EH (cell line): ENCODE results near the gene GREB1L.
"Not testable (repeated sequence)": the region's sequence is repeated elsewhere in the genome, so short reads cannot be mapped to it uniquely, and the experiment has no call there.

Source experiments
- DNase-seq: peaks from one replicate; pipeline ENCODE4 v3.0.0-alpha.2; 2015; ENCODE audit warnings: low read depth

The GREB1L gene

DNA sequence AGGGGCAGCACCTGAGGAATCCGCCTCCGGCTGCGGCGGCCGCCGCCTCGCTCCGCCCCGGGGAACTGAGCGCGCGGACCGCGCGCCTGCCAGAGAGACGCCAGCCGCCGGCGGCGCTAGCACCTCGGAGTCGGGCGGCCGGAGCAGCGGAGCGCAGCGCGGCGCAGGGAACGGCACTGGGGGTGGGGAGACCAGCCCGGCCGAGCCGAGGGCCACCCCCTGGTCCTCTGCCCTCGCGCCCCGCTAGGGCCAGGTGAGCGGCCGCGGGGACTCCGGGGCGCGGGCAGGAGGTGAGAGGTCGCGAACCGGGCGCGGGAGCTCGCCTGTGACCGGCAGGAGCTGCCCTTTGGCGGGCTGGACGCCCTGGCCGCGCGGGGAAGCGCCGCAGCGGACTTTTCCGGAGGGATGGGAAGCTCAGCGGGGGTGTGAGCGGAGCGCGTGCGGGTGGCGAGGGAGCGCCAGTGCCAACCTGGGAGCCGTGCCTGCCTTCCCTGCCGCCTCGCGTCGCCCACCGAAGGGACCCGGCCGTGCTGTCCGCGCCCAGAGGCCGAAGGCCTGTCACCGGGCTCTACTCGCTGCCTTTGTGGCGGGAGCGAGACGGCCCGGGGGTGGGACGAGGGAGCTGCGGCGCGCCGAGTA is at the start of gene GREB1L:
Gene GREB1L (plus strand): TSS at position 92 of the 639 bp plus-strand sequence. CDS start 141,287 bp downstream, outside the sequence.
- peak; percentile 63 for DNase-seq

DNA sequence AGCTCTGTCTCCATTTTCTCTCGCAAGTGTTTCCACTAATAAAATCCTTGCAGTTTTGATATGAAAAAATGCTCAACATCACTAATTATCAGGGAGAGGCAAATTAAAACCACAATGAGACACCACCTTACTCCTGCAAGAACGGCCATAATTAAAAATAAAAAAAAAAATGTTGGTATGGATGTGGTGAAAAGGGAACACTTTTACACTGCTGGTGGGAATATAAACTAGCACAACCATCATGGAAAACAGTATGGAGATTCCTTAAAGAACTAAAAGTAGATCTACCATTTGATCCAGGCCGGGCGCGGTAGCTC is 49.8 kb upstream of the GREB1L start:
- no peak for DNase-seq

DNA sequence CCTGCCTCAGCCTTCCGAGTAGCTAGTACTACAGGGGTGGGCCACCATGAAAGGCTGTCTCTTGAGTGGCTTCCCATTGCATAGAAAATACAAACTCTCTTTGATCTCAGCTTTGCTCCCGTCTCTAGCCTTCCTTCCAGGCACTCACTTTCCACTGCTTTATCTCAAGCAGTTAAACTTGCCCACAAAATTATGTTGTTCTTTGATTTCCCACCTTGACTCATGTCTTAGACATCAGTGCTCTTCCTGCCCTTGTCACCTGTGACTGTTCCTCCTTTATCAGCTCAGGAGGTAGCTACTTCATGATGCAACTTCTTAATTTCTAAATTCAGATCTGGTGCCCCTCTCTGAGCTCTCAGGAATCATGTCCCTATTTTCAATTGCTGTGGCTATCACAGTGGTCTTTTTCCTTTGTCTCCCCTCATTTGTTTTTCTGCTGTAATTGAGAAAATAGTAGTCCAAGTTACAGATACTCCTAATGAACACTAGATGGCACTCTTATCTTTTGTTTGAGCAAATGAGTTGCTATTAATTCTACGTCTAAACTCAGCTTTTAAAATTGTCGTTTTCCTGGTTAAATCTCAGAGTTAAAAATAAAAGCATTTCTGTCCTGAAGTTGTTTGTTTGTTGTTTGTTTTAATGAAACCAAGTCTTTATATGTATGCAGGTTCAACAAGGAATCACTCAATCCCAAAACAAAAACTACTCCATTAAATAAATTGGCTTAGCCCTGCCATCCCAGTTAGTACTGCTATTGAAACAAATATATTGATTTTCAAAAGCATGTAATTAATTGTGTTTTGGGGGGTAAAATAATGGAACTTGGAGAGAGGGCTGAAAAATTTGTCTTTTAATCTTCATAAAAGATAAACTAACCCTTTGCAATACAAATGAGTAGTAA is 46.9 kb upstream of the GREB1L start:
- peak; percentile 62 for DNase-seq

DNA sequence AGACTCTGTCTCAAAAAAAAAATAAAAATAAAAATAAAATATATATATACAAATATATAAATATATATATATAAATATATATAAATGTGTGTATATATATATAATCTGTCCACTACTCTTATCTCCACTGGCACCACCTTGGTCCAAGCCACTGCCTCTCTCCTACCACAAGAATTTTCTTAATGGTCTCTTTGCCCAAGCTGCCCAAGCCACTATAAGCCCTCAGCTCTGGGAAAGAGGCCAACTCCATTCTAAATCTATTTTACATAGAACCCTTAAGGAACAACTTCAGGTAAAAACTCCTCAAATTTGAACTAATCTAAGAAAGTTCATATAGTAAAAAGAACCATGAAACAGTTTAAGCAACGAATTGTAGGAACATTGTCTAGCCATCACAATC is 45.6 kb upstream of the GREB1L start:
- DNase-seq = no peak

DNA sequence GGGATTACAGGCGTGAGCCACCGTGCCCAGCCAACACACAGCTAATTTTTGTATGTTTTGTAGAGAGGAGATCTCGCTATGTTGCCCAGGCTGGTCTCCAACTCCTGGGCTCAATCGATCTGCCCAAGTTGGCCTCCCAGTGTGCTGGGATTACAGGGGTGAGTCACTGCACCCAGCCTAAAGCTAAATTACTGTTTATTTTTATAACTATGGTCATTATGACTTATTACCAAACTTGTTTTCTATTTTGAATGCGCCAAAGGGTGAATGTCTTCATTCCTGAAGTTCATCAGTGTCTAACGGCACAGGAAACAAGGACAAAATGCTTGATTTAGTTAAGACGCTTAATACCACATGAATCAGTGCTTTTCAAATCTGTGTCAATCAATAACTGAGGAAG is 38.9 kb upstream of the GREB1L start:
- DNase-seq = peak; percentile 31

DNA sequence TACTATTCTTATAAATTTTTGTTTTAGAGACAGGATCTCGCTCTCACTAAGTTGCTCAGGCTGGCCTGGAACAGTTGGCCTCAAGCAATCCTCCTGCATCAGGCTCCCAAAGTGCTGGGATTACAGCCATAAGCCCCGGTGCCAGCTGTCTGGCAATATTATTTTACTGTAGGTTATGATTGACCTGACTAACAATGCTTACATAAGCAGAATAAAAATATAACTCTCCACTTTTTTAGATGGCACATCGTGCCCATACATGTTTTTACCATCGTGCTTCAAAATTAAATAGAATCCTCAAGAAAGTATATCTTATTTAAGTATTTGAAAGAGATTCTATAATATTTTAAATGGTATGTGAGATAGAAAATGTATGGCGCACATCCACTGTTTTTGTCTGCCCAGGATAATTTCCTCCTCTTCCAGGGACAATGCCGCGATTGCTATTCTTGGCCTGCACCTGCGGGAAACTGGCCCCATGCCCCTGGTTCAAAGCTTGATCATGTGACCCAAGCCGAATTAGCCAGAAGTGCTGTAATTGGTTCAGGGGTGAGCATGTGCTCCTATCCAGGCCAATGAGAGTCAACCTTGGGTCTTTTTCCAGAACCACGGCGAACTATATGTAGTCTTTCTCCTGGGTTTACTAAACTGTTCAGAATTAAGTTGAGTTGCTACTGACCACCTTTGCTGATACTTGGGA is 38.3 kb upstream of the GREB1L start:
- DNase-seq = no peak

DNA sequence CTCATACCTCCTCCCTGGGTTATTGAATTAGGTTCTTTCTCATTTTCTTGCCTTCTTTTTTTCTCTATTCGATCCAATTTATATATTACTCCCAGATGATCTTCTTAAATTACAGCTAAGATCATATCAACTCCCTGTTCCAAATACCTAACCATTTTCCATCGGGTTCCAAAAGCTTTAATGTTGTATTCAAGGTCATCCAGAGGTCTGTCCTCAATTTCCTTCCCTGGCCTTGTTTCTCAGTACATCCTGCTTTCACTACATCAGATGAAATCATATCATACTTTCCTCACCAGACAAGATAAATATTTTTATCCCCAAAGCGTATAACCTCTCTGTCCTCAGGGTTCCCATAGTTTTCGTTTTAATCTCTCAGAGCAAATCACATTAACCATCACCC is 36.3 kb upstream of the GREB1L start:
- DNase-seq = no peak

DNA sequence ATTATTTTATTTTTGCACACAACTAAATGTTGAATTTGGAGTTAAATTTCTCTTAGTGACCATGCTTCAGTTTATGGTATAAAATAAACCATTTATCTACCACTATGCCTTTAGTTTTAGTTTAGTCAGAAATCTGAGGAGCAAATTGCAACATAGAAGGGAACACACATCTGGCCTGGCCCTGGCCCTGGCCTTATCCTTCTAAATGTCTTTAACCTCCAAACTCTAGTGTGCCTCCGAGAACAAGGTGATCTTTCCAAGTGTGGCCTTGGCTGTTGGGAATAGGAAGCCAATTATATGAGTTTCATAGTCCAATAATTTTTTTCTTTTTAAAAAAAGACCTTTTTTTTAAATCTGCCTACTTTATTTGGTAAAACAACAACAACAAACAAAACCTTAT is 31.8 kb upstream of the GREB1L start:
- DNase-seq = no peak

DNA sequence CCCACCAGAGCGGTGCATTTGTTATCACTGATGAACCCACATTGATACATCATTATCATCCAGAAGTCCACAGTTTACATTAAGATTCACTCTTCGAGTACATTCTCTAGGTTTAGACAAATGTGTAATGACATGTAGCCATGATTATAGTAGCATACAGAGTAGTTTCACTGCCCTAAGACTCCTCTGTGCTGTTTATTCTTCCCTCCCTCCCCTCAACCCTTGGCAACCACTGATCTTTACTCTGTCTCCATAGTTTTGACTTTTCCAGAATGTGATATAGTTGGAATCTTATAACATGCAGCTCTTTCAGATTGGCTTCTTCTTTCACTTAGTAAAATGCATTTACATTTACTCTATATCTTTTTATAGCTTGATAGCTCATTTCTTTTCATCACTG is 31.2 kb upstream of the GREB1L start:
- no peak for DNase-seq

DNA sequence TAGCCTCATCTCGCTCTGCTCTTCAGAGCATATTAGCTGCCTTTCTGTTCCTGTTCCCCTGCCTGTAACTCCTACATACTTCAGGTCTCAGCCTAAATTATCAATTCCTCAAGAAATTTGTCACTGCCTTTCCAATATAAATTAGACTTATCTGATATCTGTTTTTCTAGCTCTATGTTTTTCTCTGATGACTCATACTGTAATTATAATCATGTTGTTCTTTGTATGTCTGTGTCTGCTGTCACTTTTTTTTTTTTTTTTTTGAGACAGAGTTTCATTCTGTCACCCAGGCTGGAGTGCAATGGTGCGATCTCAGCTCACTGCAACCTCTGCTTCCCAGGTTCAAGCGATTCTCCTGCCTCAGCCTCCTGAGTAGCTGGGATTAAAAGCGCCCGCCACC is 27.6 kb upstream of the GREB1L start:
- not testable (repeated sequence) for DNase-seq

DNA sequence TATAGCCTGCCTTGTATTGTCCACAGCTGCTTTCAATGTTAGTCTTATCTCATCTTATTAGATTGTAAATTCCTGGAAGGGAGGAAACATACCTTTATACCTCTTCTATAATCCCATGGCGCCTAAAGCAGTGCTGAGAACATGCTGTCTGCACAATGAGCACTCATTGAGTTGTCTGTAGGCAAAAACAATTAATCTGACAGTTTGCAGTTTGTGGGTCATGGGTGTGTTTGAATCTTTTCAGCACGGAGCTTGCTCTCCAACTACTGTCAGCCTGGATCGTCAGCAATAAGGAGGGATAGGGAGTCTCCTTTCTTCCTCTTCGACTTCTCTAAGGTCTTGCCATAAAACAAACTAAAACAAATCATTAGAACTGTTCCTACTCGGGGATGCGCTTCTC is 26.5 kb upstream of the GREB1L start:
- no peak for DNase-seq

DNA sequence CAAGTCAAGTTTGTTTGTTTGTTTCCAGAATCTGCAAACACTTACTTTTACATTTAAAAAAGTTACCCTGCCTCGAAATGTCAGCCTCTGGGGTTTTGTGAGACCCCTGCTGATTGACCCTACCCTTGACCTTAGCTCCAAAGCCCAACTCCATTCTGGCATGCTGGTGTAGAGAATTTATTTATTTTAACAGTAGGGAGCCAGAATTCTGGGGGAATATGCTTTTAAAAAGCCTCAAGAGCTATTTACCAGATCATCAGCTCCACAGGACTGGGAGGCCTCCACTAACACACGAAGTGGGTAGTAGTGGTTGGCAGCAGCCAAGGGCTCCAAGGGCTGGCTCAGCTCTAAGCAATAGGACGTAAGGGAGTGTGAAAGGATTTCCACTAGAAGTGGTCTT is 23.2 kb upstream of the GREB1L start:
- DNase-seq = no peak

DNA sequence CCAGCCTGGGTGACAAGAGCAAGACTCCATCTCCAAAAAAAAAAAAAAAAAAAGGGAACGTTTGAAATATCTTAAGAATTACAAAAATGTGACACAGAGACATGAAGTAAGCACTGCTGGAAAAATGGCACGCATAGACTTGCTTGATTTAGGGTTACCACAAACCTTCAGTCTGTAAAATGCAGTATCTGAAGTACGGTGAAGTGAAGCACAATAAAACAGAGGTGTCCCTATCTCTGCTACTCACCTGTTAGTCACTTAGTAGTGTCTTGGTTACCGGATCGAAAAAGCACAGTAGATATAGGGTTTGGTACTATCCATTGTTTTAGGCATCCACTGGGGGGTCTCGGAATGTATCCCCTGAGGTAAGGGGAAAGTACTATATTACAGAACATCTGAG is 11.6 kb upstream of the GREB1L start:
- peak; percentile 55 for DNase-seq

DNA sequence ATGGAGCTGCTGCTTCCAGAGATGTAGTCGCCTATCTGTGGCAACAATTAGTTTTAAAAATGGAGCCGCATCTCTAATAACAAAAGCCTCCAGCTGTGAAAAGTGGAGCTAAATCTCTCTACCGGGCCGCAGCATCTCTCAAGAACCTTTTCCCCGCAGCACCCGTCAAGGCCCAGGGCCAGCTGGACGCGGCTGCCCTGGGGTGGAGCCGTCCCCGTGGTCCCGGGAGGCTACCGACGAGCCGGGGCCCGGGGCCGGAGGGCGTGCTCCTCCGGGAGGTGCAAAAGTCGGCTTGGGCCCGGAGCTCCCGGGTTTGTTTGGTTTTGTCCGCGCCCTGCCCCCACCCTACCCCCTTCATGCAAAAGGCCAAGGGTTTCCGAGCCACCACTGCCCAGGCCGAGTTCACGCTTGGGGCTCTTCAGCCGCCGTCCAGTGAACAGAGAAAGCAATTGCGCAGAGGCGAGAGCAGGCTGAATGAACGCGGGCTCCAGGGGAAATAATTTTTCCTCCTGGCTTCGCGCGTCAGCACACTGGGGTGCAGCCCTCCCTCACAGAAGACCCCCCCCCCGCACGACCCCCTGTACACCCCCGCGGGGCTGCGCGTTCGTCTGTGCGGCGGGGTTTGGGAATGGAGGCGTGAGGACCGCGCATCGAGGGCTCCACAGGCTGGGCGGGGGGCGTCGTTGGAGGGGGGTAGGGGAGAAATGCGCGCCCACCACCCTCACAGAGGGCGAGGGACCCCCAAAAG is 557 bp upstream of the GREB1L start:
- peak; percentile 11 for DNase-seq

DNA sequence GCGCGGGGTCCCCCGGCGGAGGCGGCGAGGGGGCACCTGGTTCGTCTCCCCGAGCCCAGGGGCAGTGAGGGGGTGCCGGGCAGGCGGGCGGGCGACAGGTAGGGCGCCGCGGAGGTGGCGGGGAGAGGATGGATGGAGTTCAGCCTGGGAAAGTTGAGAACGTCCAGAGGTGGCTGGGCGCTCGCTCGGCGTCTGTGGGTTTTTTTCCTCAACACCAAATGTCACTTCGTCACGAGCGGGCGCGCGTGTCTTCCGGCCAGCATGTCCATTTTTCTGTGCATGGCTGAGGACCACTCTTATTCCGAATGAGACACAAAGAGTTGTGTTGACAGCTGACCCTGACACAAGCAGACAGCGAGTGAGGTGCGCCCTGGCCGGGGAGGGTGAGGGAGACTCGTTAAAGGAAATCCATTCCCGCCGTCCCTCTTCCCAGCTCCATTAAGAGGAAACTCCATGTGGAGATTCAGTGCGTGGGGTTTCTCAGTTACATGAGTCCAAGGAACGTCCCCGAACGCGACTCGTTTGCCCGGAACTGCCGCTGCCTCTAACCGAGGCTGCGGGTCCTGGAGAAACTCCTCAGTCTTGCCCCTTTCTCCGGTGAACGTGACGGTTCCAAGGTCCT is 859 bp downstream of the GREB1L start:
- DNase-seq = peak; percentile 30

DNA sequence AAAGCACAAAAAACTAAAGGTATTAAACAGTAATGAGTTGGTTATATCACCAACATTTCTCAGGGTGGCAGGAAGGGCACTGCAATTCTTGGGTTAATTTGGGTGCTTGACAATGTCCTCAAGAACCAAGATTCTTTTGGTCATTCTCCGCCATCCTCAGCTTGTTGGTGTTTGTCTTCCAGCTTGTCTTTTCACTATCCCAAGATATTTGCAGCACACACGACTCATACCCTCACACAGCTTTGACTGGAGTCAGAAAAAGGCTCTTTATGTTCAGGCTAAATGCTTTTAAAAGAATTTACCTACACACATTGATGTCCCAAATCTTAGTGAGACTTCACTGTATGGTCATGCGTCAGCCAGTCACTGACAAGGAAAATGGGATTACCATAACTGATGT is 12.5 kb downstream of the GREB1L start:
- DNase-seq = no peak

DNA sequence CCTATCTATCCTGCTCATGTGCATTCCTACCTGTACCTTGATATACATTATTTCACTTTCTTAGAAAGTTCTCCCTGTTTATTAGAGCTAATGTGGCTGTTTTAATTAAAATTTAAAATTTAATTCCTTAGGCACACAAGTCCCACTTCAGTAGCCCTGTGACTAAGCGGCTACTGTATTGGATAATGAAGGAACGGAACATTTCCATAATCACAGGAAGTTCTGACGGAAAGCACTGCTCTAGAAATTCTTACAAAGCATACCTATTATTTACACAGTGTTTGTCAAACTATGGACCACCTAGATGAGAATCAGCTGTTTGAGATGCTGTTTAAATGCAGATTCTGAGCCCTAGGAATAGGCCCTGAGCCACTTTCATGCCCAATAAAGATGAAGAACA is 13.2 kb downstream of the GREB1L start:
- no peak for DNase-seq

DNA sequence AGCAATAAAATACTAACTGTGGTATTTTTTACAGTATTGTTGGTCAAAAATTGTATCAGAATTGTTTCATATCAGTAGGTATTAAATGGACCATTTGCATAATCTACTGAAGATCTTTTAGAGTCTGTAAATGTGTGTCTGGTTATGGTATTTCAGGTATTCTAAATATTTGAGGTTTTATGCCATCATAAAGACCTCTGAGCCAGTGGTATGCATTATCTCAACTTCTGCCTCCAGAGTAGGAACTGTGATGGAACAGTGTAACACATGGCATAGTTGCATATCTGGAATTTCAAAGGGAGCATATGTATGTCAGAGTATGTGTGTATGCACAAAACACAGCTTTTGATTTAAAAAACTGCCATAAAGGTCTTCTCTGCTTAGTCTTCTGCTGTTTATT is 15.4 kb downstream of the GREB1L start:
- DNase-seq = peak; percentile 66

DNA sequence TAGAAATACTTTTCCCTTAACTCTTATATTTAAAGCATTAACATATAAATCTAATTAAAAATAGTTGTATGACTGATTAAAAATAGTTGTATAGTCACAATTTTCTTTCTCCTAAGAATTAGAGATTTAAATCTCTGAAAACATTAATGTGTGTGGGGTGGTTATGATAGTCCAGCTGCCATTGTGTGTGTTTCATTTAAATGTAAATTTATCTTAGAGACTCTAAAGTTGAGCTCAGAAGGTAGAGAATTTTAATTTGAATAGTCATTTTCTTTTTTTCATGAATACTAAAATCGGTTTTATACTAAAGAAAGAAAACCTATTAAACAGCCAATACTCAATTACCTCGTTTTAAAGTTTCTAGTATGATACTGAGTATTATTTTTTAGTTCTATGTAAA is 18.6 kb downstream of the GREB1L start:
- DNase-seq = no peak

DNA sequence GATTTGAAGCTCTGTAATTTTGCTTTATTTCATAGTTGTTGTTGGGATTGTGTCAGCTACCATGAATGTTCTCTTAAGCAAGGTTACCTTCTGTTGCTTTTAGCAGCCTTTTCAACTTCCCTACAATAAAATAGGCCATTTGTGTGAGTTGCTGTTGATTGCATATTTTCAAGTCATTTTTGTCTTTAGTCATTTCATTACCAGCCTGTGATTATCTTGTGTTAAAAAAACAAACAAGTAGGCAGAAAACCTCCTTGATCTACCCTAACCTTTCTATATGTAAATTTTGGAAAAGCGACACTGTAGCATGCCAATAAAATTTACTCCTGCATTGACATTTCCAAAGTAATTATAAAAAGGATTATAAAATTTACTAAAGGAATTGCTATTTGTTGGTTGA is 19.3 kb downstream of the GREB1L start:
- no peak for DNase-seq

DNA sequence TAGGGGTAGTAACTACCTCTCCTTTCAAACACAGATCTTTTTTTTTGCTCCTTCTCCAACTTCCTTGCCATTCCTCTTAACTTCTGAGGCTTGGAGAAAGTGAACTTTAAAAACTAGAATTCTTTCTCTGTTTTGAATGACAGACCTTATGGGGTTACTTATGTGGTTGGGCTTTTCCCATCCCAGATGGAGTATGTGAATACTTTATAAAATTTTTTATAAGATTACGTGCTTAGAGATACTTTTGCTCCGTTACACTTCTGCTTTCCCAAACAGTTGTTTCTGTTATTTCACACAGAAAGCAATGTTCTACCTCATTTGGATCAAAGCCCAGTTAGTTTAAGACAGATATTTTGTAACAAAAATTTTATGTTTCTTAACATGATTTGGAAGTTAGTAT is 20.2 kb downstream of the GREB1L start:
- no peak for DNase-seq

DNA sequence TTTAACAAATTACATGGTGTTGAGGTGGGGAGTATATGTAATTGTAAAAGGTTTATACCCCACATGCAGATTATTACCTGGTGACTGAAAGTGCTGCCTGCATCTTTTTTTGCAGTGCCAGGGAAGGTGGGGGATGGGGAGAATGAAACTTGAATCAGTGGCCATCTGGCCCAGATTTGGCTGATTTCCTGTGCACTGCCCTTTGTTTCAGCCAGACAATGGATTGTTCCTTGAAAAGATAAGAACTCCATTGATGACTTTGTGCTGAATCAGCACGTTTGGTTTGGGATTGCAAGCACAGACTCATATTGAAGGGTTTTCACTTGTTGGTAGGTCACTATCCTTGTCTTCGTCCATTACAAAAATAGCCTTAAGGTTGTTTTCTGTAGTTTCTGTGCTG is 20.9 kb downstream of the GREB1L start:
- no peak for DNase-seq
